H1 (cell line): ENCODE data around the gene MYH10. TPM values are rescaled to one million over a fixed set of nuclear protein-coding genes. Genes with fewer than 3 reads are reported as not detected.

Source experiments
- CBX5 ChIP-seq: fragments of 300-800, 300-1000 bp; sonication (generic); IDR thresholded peaks from 2 replicates; pipeline ENCODE4 v1.7.1; 2016; ENCODE audit warnings: antibody characterized with exemption, low read length, low read depth
- EP300 ChIP-seq, 2 experiments: IDR thresholded peaks; 1 replicate in 1 of 2; 2 replicates in 1 of 2; pipeline ENCODE4 v1.6.1; 2011 to 2012; ENCODE audit warnings: low read depth in 2 of 2, low read length in 2 of 2, mild to moderate bottlenecking in 2 of 2, borderline replicate concordance in 1 of 2, inconsistent platforms in 1 of 2, moderate library complexity in 1 of 2
- HDAC6 ChIP-seq: IDR thresholded peaks from one replicate; pipeline ENCODE4 v1.7.1; 2012; ENCODE audit warnings: low read depth, mild to moderate bottlenecking, inconsistent platforms, low read length, moderate library complexity
- RAD21 ChIP-seq, 2 experiments: IDR thresholded peaks in 1 of 2; conservative IDR thresholded peaks in 1 of 2; 2 replicates each; pipeline ENCODE4 v1.6.1; 2011; ENCODE audit warnings: low read depth in 2 of 2, low read length in 2 of 2, improper control_type of control experiment in 1 of 2, inconsistent platforms in 1 of 2, mild to moderate bottlenecking in 1 of 2, moderate library complexity in 1 of 2
- RNF2 ChIP-seq: fragments of 200-900, 300-1000 bp; sonication (generic); IDR thresholded peaks from 2 replicates; pipeline ENCODE4 v1.7.1; 2016; ENCODE audit warnings: borderline replicate concordance, low read depth, mild to moderate bottlenecking, antibody characterized with exemption, low read length; ENCODE audit not compliant: poor library complexity, severe bottlenecking; ENCODE audit errors: missing control alignments
- polyA plus RNA-seq, 7 experiments: library from polyadenylated mRNA; depleted of rRNA in 3 of 7; stranded (reverse) in 5 of 7; unstranded in 2 of 7; fragments of >200 nt in 5 of 7; fragments of 200-250 nt in 2 of 7; gene quantifications; 1 replicate in 5 of 7; 2 replicates in 1 of 7; 4 replicates in 1 of 7; pipeline versions ENCODE4 v1.2.1 to v1.2.3, GENCODE V29; 2011 to 2013; ENCODE audit warnings: missing spikeins in 2 of 7, mixed read lengths in 2 of 7
- total RNA-seq: library from RNA; stranded (reverse); fragmentation: NEBNext Ultra II Directional; extraction: Animal tissue kit (Norgen Biotek cat#: 25700); gene quantifications from 2 replicates; pipeline ENCODE4 v1.2.1, GENCODE V29; 2021
- TF ChIP-seq, protein P1 (sequence below): fragments of 300-600 bp; sonication (generic); IDR thresholded peaks from 2 replicates; pipeline ENCODE4 v1.7.1; 2012; ENCODE audit warnings: low read length, moderate library complexity, mild to moderate bottlenecking, inconsistent platforms; ENCODE audit not compliant: insufficient replicate concordance
- TF ChIP-seq, protein P2 (sequence below): IDR thresholded peaks from 2 replicates; pipeline ENCODE4 v1.6.1; 2012; ENCODE audit warnings: inconsistent platforms

The MYH10 gene
- total and polyA plus RNA-seq, 2 of the 8 experiments (the other 6 are each of a cell fraction or from before 2014, with no cell fraction given): 64.1 to 289 TPM

DNA sequence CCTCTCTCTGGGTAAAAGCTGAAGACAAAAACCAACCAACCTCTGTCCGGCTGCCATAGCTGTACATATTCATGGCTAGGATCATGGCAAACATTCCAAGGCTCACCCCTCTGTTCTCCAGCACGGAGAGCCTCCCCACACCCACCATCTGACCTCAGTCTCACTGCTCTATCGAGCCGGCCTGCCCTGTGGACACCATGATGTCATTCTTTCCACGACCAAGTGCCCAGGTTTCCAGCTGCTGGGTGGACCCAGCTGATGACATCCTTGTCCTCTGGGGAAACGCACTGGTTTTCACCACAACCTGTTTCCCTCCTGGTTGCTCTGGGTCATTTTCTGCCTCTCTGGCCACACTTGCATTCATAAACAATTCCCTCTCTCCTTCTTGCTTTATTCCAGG lies 127.2 kb downstream of the MYH10 start (continued):
- TF ChIP-seq, protein P1, sequence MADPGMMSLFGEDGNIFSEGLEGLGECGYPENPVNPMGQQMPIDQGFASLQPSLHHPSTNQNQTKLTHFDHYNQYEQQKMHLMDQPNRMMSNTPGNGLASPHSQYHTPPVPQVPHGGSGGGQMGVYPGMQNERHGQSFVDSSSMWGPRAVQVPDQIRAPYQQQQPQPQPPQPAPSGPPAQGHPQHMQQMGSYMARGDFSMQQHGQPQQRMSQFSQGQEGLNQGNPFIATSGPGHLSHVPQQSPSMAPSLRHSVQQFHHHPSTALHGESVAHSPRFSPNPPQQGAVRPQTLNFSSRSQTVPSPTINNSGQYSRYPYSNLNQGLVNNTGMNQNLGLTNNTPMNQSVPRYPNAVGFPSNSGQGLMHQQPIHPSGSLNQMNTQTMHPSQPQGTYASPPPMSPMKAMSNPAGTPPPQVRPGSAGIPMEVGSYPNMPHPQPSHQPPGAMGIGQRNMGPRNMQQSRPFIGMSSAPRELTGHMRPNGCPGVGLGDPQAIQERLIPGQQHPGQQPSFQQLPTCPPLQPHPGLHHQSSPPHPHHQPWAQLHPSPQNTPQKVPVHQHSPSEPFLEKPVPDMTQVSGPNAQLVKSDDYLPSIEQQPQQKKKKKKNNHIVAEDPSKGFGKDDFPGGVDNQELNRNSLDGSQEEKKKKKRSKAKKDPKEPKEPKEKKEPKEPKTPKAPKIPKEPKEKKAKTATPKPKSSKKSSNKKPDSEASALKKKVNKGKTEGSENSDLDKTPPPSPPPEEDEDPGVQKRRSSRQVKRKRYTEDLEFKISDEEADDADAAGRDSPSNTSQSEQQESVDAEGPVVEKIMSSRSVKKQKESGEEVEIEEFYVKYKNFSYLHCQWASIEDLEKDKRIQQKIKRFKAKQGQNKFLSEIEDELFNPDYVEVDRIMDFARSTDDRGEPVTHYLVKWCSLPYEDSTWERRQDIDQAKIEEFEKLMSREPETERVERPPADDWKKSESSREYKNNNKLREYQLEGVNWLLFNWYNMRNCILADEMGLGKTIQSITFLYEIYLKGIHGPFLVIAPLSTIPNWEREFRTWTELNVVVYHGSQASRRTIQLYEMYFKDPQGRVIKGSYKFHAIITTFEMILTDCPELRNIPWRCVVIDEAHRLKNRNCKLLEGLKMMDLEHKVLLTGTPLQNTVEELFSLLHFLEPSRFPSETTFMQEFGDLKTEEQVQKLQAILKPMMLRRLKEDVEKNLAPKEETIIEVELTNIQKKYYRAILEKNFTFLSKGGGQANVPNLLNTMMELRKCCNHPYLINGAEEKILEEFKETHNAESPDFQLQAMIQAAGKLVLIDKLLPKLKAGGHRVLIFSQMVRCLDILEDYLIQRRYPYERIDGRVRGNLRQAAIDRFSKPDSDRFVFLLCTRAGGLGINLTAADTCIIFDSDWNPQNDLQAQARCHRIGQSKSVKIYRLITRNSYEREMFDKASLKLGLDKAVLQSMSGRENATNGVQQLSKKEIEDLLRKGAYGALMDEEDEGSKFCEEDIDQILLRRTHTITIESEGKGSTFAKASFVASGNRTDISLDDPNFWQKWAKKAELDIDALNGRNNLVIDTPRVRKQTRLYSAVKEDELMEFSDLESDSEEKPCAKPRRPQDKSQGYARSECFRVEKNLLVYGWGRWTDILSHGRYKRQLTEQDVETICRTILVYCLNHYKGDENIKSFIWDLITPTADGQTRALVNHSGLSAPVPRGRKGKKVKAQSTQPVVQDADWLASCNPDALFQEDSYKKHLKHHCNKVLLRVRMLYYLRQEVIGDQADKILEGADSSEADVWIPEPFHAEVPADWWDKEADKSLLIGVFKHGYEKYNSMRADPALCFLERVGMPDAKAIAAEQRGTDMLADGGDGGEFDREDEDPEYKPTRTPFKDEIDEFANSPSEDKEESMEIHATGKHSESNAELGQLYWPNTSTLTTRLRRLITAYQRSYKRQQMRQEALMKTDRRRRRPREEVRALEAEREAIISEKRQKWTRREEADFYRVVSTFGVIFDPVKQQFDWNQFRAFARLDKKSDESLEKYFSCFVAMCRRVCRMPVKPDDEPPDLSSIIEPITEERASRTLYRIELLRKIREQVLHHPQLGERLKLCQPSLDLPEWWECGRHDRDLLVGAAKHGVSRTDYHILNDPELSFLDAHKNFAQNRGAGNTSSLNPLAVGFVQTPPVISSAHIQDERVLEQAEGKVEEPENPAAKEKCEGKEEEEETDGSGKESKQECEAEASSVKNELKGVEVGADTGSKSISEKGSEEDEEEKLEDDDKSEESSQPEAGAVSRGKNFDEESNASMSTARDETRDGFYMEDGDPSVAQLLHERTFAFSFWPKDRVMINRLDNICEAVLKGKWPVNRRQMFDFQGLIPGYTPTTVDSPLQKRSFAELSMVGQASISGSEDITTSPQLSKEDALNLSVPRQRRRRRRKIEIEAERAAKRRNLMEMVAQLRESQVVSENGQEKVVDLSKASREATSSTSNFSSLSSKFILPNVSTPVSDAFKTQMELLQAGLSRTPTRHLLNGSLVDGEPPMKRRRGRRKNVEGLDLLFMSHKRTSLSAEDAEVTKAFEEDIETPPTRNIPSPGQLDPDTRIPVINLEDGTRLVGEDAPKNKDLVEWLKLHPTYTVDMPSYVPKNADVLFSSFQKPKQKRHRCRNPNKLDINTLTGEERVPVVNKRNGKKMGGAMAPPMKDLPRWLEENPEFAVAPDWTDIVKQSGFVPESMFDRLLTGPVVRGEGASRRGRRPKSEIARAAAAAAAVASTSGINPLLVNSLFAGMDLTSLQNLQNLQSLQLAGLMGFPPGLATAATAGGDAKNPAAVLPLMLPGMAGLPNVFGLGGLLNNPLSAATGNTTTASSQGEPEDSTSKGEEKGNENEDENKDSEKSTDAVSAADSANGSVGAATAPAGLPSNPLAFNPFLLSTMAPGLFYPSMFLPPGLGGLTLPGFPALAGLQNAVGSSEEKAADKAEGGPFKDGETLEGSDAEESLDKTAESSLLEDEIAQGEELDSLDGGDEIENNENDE: no peak
- no peak for TF ChIP-seq RAD21 (IDR thresholded peaks at IDR 0.05 in 1 of 2, conservative IDR thresholded peaks at IDR 0.05 in 1 of 2; ENCODE audit: low read depth in 2 of 2, low read length in 2 of 2)
- TF ChIP-seq, protein P2, sequence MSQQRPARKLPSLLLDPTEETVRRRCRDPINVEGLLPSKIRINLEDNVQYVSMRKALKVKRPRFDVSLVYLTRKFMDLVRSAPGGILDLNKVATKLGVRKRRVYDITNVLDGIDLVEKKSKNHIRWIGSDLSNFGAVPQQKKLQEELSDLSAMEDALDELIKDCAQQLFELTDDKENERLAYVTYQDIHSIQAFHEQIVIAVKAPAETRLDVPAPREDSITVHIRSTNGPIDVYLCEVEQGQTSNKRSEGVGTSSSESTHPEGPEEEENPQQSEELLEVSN: no peak
- no peak for TF ChIP-seq RNF2
- no peak for TF ChIP-seq EP300 (IDR thresholded peaks at IDR 0.05; ENCODE audit: borderline replicate concordance in 1 of 2, low read depth in 2 of 2, low read length in 2 of 2)
- no peak for TF ChIP-seq HDAC6
- no peak for TF ChIP-seq CBX5
